HepG2 (cell line): ENCODE measurements around the gene ITGB2. TPM values are rescaled to one million over a fixed set of nuclear protein-coding genes. Genes with fewer than 3 reads are reported as not detected.

Experiments
- HNRNPL ChIP-seq: fragments of 200-400 bp; formaldehyde crosslinking; IDR thresholded peaks from 2 replicates; pipeline ENCODE4 v1.6.1; 2017; ENCODE audit warnings: mild to moderate bottlenecking, low read depth, low read length
- HOXA9 ChIP-seq: sonication (generic); formaldehyde crosslinking; IDR thresholded peaks from 2 replicates; pipeline ENCODE4 v1.8.1; 2022; ENCODE audit warnings: missing genetic modification reagents, mild to moderate bottlenecking, moderate library complexity, borderline replicate concordance
- HOXD1 ChIP-seq: sonication (generic); formaldehyde crosslinking; IDR thresholded peaks from 2 replicates; pipeline ENCODE4 v1.5.0; 2020; ENCODE audit warnings: missing genetic modification reagents
- KLF16 ChIP-seq, 2 experiments: sonication (generic) in 1 of 2; formaldehyde crosslinking in 1 of 2; IDR thresholded peaks; 2 replicates each; pipeline versions ENCODE4 v1.6.1 to v1.8.0; 2016 to 2023; ENCODE audit warnings: missing genetic modification reagents in 2 of 2, missing compliant biosample characterization in 1 of 2
- MIER3 ChIP-seq: IDR thresholded peaks from 2 replicates; pipeline ENCODE4 v1.6.1; 2016; ENCODE audit warnings: missing compliant biosample characterization, borderline replicate concordance
- NFYC ChIP-seq: IDR thresholded peaks from 2 replicates; pipeline ENCODE4 v1.6.1; 2016; ENCODE audit warnings: missing genetic modification reagents, missing compliant biosample characterization
- NR2F6 ChIP-seq, 2 experiments: IDR thresholded peaks; 2 replicates each; pipeline ENCODE4 v1.6.1; 2016; ENCODE audit warnings: antibody characterized with exemption in 1 of 2, mild to moderate bottlenecking in 1 of 2
- REL ChIP-seq: sonication (generic); formaldehyde crosslinking; conservative IDR thresholded peaks from 2 replicates; pipeline ENCODE4 v1.8.0; 2022; ENCODE audit warnings: mild to moderate bottlenecking, missing genetic modification reagents, moderate library complexity
- RFX5 ChIP-seq: IDR thresholded peaks from 2 replicates; pipeline ENCODE4 v1.6.1; 2011; ENCODE audit warnings: low read depth, low read length, improper control_type of control experiment
- ZIK1 ChIP-seq: sonication (generic); formaldehyde crosslinking; IDR thresholded peaks from 2 replicates; pipeline ENCODE4 v1.5.0; 2020; ENCODE audit warnings: mild to moderate bottlenecking, low read depth, missing genetic modification reagents, borderline replicate concordance
- ZNF713 ChIP-seq: sonication (generic); formaldehyde crosslinking; IDR thresholded peaks from 2 replicates; pipeline ENCODE4 v1.4.0; 2020; ENCODE audit warnings: mild to moderate bottlenecking, missing genetic modification reagents
- ZSCAN21 ChIP-seq: sonication (generic); formaldehyde crosslinking; IDR thresholded peaks from 2 replicates; pipeline ENCODE4 v1.8.0; 2022; ENCODE audit warnings: mild to moderate bottlenecking, missing genetic modification reagents, moderate library complexity, borderline replicate concordance
- polyA plus RNA-seq, 8 experiments: library from polyadenylated mRNA; depleted of rRNA in 3 of 8; stranded (reverse) in 7 of 8; unstranded in 1 of 8; fragments of >200 nt; fragmentation: Illumina TruSeq in 4 of 8; extraction: Trizol in 4 of 8; gene quantifications; 2 replicates each; pipeline versions ENCODE4 v1.2.1 to v1.2.3, GENCODE V29; 2011 to 2016; ENCODE audit warnings: low read depth in 4 of 8, missing spikeins in 1 of 8, mixed read lengths in 1 of 8; ENCODE audit not compliant: insufficient read depth in 1 of 8
- total RNA-seq, 5 experiments: library from RNA; depleted of rRNA; stranded (reverse); fragments of >200 nt; fragmentation: Illumina TruSeq; extraction: Trizol; gene quantifications; 2 replicates each; pipeline ENCODE4 v1.2.3, GENCODE V29; 2016; ENCODE audit warnings: low read depth in 1 of 5
- TF ChIP-seq, protein P1 (sequence below): IDR thresholded peaks from 2 replicates; pipeline ENCODE4 v1.4.0; 2020; ENCODE audit warnings: mild to moderate bottlenecking, missing genetic modification reagents
- TF ChIP-seq, protein P2 (sequence below): sonication (generic); formaldehyde crosslinking; IDR thresholded peaks from 2 replicates; pipeline ENCODE4 v1.4.0; 2020; ENCODE audit warnings: missing genetic modification reagents
- TF ChIP-seq, protein P3 (sequence below): sonication (generic); formaldehyde crosslinking; IDR thresholded peaks from 2 replicates; pipeline ENCODE4 v1.5.0; 2020; ENCODE audit warnings: missing genetic modification reagents, mild to moderate bottlenecking, borderline replicate concordance
- TF ChIP-seq, protein P4 (sequence below): sonication (generic); formaldehyde crosslinking; IDR thresholded peaks from 2 replicates; pipeline ENCODE4 v1.5.0; 2020; ENCODE audit warnings: mild to moderate bottlenecking, missing genetic modification reagents

The ITGB2 gene
- total and polyA plus RNA-seq, 2 of the 13 experiments (the other 11 are each of a cell fraction or from before 2014, with no cell fraction given): 4.2 to 18.0 TPM

DNA sequence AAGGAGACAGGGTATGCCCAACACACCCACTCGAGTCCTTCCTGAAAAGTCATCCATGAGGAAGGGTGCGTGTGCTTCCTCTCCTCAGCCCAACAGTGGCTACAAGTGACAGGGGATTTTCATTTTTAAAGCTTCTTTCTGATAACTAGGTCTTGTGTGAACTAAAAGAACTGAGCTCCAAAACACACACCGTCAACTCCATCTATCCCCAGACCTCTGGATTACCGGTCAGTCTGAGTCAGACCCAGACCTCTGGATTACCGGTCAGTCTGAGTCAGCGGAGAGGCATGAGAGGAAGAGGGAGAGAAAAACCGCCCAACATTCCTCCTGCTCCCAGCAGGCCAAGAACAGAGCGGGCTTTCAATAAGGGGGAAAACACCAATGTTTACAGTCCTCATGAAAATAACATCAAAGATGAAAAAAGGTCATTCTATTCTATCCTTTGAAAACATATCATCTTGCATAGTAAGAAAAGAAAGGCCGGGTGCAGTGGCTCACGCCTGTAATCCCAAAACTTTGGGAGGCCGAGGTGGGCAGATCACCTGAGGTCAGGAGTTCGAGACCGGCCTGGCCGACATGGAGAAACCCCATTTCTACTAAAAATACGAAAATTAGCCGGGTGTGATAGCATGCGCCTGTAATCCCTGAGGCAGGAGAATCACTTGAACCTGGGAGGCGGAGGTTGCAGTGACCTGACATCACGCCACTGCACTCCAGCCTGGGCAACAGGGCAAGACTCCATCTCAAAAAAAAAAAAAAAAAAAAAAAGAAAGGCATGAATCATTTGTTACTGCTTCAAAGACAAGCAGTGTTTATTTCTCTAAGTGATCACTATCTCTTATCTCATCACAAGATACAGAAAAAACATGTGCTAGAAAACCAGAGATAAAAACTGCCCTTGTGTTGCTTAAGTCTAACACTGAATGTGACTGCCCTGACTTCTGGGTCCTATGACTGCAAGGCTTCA lies 50.6 kb downstream of the ITGB2 start (continued):
- TF ChIP-seq, protein P1, sequence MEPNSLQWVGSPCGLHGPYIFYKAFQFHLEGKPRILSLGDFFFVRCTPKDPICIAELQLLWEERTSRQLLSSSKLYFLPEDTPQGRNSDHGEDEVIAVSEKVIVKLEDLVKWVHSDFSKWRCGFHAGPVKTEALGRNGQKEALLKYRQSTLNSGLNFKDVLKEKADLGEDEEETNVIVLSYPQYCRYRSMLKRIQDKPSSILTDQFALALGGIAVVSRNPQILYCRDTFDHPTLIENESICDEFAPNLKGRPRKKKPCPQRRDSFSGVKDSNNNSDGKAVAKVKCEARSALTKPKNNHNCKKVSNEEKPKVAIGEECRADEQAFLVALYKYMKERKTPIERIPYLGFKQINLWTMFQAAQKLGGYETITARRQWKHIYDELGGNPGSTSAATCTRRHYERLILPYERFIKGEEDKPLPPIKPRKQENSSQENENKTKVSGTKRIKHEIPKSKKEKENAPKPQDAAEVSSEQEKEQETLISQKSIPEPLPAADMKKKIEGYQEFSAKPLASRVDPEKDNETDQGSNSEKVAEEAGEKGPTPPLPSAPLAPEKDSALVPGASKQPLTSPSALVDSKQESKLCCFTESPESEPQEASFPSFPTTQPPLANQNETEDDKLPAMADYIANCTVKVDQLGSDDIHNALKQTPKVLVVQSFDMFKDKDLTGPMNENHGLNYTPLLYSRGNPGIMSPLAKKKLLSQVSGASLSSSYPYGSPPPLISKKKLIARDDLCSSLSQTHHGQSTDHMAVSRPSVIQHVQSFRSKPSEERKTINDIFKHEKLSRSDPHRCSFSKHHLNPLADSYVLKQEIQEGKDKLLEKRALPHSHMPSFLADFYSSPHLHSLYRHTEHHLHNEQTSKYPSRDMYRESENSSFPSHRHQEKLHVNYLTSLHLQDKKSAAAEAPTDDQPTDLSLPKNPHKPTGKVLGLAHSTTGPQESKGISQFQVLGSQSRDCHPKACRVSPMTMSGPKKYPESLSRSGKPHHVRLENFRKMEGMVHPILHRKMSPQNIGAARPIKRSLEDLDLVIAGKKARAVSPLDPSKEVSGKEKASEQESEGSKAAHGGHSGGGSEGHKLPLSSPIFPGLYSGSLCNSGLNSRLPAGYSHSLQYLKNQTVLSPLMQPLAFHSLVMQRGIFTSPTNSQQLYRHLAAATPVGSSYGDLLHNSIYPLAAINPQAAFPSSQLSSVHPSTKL (CRISPR knock-in tag): peak; percentile 77; the same call in 1 of the 2 replicates
- TF ChIP-seq KLF16 (CRISPR knock-in tag; IDR thresholded peaks at IDR 0.05) (no peak), ZSCAN21 (CRISPR knock-in tag) (no peak), NR2F6 (IDR thresholded peaks at IDR 0.05) (peak; percentile 55), NR2F6 (CRISPR knock-in tag; IDR thresholded peaks at IDR 0.05) (peak; percentile 80), REL (CRISPR knock-in tag) (no peak), HOXA9 (CRISPR knock-in tag) (no peak), MIER3 (CRISPR knock-in tag) (0 out of 2 replicates have a peak, but pooled peaks have one; percentile 43), HOXD1 (no peak), ZIK1 (no peak), ZNF713 (no peak), NFYC (CRISPR knock-in tag) (no peak), RFX5 (no peak), HNRNPL (no peak)
- TF ChIP-seq, protein P2, sequence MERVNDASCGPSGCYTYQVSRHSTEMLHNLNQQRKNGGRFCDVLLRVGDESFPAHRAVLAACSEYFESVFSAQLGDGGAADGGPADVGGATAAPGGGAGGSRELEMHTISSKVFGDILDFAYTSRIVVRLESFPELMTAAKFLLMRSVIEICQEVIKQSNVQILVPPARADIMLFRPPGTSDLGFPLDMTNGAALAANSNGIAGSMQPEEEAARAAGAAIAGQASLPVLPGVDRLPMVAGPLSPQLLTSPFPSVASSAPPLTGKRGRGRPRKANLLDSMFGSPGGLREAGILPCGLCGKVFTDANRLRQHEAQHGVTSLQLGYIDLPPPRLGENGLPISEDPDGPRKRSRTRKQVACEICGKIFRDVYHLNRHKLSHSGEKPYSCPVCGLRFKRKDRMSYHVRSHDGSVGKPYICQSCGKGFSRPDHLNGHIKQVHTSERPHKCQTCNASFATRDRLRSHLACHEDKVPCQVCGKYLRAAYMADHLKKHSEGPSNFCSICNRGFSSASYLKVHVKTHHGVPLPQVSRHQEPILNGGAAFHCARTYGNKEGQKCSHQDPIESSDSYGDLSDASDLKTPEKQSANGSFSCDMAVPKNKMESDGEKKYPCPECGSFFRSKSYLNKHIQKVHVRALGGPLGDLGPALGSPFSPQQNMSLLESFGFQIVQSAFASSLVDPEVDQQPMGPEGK (CRISPR knock-in tag): peak; percentile 41; the same call in 1 of the 2 replicates
- TF ChIP-seq, protein P3, sequence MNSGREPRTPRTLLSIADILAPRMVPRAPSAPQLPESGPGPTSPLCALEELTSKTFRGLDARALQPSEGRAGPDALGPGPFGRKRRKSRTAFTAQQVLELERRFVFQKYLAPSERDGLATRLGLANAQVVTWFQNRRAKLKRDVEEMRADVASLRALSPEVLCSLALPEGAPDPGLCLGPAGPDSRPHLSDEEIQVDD: no peak
- TF ChIP-seq, protein P4, sequence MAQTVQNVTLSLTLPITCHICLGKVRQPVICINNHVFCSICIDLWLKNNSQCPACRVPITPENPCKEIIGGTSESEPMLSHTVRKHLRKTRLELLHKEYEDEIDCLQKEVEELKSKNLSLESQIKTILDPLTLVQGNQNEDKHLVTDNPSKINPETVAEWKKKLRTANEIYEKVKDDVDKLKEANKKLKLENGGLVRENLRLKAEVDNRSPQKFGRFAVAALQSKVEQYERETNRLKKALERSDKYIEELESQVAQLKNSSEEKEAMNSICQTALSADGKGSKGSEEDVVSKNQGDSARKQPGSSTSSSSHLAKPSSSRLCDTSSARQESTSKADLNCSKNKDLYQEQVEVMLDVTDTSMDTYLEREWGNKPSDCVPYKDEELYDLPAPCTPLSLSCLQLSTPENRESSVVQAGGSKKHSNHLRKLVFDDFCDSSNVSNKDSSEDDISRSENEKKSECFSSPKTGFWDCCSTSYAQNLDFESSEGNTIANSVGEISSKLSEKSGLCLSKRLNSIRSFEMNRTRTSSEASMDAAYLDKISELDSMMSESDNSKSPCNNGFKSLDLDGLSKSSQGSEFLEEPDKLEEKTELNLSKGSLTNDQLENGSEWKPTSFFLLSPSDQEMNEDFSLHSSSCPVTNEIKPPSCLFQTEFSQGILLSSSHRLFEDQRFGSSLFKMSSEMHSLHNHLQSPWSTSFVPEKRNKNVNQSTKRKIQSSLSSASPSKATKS (CRISPR knock-in tag): no peak
